ENCODE data around the gene CTAGE9.

DNA sequence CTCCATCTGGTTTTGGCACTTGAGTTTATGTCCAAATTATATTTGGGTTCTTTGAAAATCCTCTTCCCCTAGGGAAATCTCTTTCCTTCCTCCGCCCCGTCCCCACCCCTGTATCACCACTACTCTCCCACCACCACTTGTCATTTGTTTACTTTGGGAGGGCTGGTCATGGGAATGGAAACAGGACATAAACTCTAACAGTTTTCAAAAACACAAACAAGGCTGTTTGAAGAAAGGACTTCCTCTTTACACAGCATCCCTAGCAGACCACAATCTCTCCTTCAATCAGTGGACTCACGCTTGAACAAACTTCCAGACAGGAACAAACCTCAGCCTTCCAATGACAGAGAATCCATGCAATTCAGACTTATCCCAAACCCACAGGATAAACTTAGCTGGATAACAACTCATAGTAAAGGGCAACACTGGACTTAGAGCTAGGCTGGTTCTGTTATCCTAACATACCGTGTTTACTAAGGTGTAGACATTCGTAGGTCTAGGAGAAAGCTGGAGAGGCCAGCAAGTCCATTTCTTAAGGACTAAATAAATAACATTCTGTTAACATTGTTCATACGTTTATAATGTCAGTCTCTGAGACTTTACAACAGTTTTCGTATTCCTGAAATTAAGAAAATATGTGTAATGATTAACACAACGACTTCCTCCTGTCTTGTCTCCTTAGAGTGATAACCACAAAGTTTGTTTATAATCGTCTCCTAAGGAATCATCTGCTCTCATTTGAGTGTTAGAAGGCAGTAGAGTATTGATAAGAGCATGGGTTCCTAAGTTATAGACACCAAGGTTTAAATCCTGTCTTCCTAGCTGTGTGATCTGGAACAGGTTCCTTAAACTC is 44.1 kb upstream of the CTAGE9 start:
- TF ChIP-seq, protein P1, sequence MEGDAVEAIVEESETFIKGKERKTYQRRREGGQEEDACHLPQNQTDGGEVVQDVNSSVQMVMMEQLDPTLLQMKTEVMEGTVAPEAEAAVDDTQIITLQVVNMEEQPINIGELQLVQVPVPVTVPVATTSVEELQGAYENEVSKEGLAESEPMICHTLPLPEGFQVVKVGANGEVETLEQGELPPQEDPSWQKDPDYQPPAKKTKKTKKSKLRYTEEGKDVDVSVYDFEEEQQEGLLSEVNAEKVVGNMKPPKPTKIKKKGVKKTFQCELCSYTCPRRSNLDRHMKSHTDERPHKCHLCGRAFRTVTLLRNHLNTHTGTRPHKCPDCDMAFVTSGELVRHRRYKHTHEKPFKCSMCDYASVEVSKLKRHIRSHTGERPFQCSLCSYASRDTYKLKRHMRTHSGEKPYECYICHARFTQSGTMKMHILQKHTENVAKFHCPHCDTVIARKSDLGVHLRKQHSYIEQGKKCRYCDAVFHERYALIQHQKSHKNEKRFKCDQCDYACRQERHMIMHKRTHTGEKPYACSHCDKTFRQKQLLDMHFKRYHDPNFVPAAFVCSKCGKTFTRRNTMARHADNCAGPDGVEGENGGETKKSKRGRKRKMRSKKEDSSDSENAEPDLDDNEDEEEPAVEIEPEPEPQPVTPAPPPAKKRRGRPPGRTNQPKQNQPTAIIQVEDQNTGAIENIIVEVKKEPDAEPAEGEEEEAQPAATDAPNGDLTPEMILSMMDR (IDR thresholded peaks at IDR 0.05): no peak
- TF ChIP-seq POLR2A (IDR thresholded peaks at IDR 0.05): no peak
